ENCODE data around the gene CCNY. TPM values are rescaled to one million over a fixed set of nuclear protein-coding genes. Genes with fewer than 3 reads are reported as not detected.

The CCNY gene
- total RNA-seq, 4 donors from 2014 or later = 23.3 to 72.3 (median 26.7) TPM

- H3K4me3 ChIP-seq (ENCODE audit: low read depth, poor library complexity, severe bottlenecking) = no peak overlapping the region
- no peak for TF ChIP-seq POLR2A (IDR thresholded peaks at IDR 0.05)
- no peak for TF ChIP-seq CTCF (IDR thresholded peaks at IDR 0.05)
- DNase-seq (ENCODE audit: low spot score in 2 of 2) = no peak
- intact Hi-C loops (cut with DNase I; ENCODE audit: low total_unique reads) = no loop called here
- WGBS, 2 donors = 88 to 96% methylated on average over 10 of the region's 10 CpGs
Measured at GRCh38 chr10:35348609-35349388, 12.5 kb downstream of the CCNY start.

GRCh38 chr10:35349389-35349915, 13.1 kb downstream of the CCNY start:
- no peak for TF ChIP-seq CTCF (IDR thresholded peaks at IDR 0.05)
- no peak overlapping the region for H3K4me3 ChIP-seq (ENCODE audit: low read depth, poor library complexity, severe bottlenecking)
- intact Hi-C loops (cut with DNase I; ENCODE audit: low total_unique reads) = no loop called here
- 76 to 82% methylated on average over 2 of the region's 2 CpGs for WGBS, 2 donors
- no peak for DNase-seq (ENCODE audit: low spot score in 2 of 2)

GRCh38 chr10:35351021-35351420, 14.7 kb downstream of the CCNY start:
- no peak for DNase-seq (ENCODE audit: low spot score in 2 of 2)
- TF ChIP-seq POLR2A (IDR thresholded peaks at IDR 0.05) (no peak), CTCF (IDR thresholded peaks at IDR 0.05) (no peak)
- intact Hi-C loops (cut with DNase I; ENCODE audit: low total_unique reads) = no loop called here
- H3K4me3 ChIP-seq (ENCODE audit: low read depth, poor library complexity, severe bottlenecking) = no peak overlapping the region
- 81 to 86% methylated on average over 2 of the region's 2 CpGs for WGBS, 2 donors

GRCh38 chr10:35352097-35352496, 15.8 kb downstream of the CCNY start:
- 94 to 96% methylated on average over 2 of the region's 2 CpGs for WGBS, 2 donors
- no peak for DNase-seq (ENCODE audit: low spot score in 2 of 2)
- TF ChIP-seq CTCF (IDR thresholded peaks at IDR 0.05) = no peak
- no peak for TF ChIP-seq POLR2A (IDR thresholded peaks at IDR 0.05)
- intact Hi-C loops (cut with DNase I; ENCODE audit: low total_unique reads) = no loop called here
- H3K4me3 ChIP-seq (ENCODE audit: low read depth, poor library complexity, severe bottlenecking) = no peak overlapping the region

GRCh38 chr10:35352512-35352911, 16.2 kb downstream of the CCNY start:
- DNase-seq (ENCODE audit: low spot score in 2 of 2) = no peak
- no peak overlapping the region for H3K4me3 ChIP-seq (ENCODE audit: low read depth, poor library complexity, severe bottlenecking)
- intact Hi-C loops (cut with DNase I; ENCODE audit: low total_unique reads) = no loop called here
- 80 to 95% methylated on average over 7 of the region's 7 CpGs for WGBS, 2 donors
- TF ChIP-seq POLR2A (IDR thresholded peaks at IDR 0.05) (no peak), CTCF (IDR thresholded peaks at IDR 0.05) (no peak)

Measured in lower leg skin (tissue), 4 donors.